HAP-1 (cell line): Measurements from ENCODE around the gene PMPCA.
A peak's percentile ranks its signal among the peaks of the same experiment; 100 is the strongest.

Experiments used
- DNase-seq, 2 experiments: peaks; one replicate each; pipeline ENCODE4 v3.0.0-alpha.2; 2016 to 2020; ENCODE audit warnings: low spot score in 2 of 2
- H3K27me3 ChIP-seq: fragments of 250-450 bp; sonication (Bioruptor Pico); 2 replicates; pipeline ENCODE4 v1.5.1; 2020; ENCODE audit warnings: low read depth, mild to moderate bottlenecking, moderate library complexity
- H3K36me3 ChIP-seq: fragments of 250-450 bp; sonication (Bioruptor Pico); replicated peaks from 2 replicates; pipeline ENCODE4 v1.5.1; 2020; ENCODE audit warnings: mild to moderate bottlenecking
- H3K4me1 ChIP-seq: fragments of 250-450 bp; sonication (Bioruptor Pico); 2 replicates; pipeline ENCODE4 v1.5.1; 2020; ENCODE audit warnings: mild to moderate bottlenecking
- H3K4me3 ChIP-seq: fragments of 250-450 bp; sonication (Bioruptor Pico); 2 replicates; pipeline ENCODE4 v1.5.1; 2020; ENCODE audit warnings: mild to moderate bottlenecking, moderate library complexity
- H3K9me3 ChIP-seq: fragments of 250-450 bp; sonication (Bioruptor Pico); 2 replicates; pipeline ENCODE4 v1.5.1; 2020; ENCODE audit warnings: mild to moderate bottlenecking, moderate library complexity
- in situ Hi-C: fragments of 300-500 bp; cut with MboI; formaldehyde crosslinking; loops from 3 replicates; pipeline ENCODE4 v1.14.3; 2020; ENCODE audit warnings: low sequenced_read_pairs, inconsistent platforms, mixed read lengths

The PMPCA gene

GRCh38 chr9:136410500-136411287, at the start of gene PMPCA, which contains the start of gene ENTR1:
Gene PMPCA, plus strand, starts transcription at chr9:136410658. Its CDS starts 11 bp downstream, at chr9:136410669.
Gene ENTR1, minus strand, starts transcription at chr9:136410614. Its CDS starts 217 bp downstream, at chr9:136410397.
- H3K9me3 ChIP-seq, result no peaks in the 10 kb centered on the region
- DNase-seq, result peak; percentile 67 to 94
- peak within 1 kb of the TSS; percentile 99 for H3K4me3 ChIP-seq
- in situ Hi-C loops, result no loop called here
- H3K27me3 ChIP-seq, result no peaks in the 10 kb centered on the region
- H3K4me1 ChIP-seq, result peaks cover 21% of the 10 kb centered on the region
- peaks cover 73% of the 10 kb centered on the region for H3K36me3 ChIP-seq

GRCh38 chr9:136361047-136361753, 49.3 kb upstream of the PMPCA start:
- Histone ChIP-seq H3K9me3 (no peaks in the 10 kb centered on the region), H3K4me3 (no peak overlapping the region), H3K27me3 (no peaks in the 10 kb centered on the region), H3K4me1 (peaks cover 8% of the 10 kb centered on the region), H3K36me3 (no peaks in the 10 kb centered on the region; the same call in 1 of the 2 replicates)
- no peak for DNase-seq
- in situ Hi-C loops, result no loop called here

- no peaks in the 10 kb centered on the region for H3K27me3 ChIP-seq
- no peak for DNase-seq
- in situ Hi-C loops, result no loop called here
- no peaks in the 10 kb centered on the region for H3K9me3 ChIP-seq
- H3K4me1 ChIP-seq, result peaks cover 8% of the 10 kb centered on the region
- no peaks in the 10 kb centered on the region; the same call in 1 of the 2 replicates for H3K36me3 ChIP-seq
- no peak overlapping the region for H3K4me3 ChIP-seq
These were observed 48.6 kb upstream of the PMPCA start for GRCh38 chr9:136361754-136362449.

- in situ Hi-C loops, result no loop called here
- peaks cover 8% of the 10 kb centered on the region for H3K4me1 ChIP-seq
- H3K4me3 ChIP-seq, result no peak overlapping the region
- no peaks in the 10 kb centered on the region for H3K9me3 ChIP-seq
- DNase-seq, result no peak
- H3K36me3 ChIP-seq, result no peaks in the 10 kb centered on the region; the same call in 1 of the 2 replicates
- H3K27me3 ChIP-seq, result no peaks in the 10 kb centered on the region
These were observed 48.0 kb upstream of the PMPCA start for GRCh38 chr9:136362450-136362784.

GRCh38 chr9:136363106-136363948, 47.1 kb upstream of the PMPCA start, which contains the start of gene DNLZ:
Gene DNLZ, minus strand, starts transcription at chr9:136363744. Its CDS starts 30 bp downstream, at chr9:136363714.
- Histone ChIP-seq H3K27me3 (no peaks in the 10 kb centered on the region), H3K36me3 (no peaks in the 10 kb centered on the region; the same call in 1 of the 2 replicates), H3K4me3 (peak within 1 kb of the TSS; percentile 76), H3K9me3 (no peaks in the 10 kb centered on the region), H3K4me1 (peaks cover 8% of the 10 kb centered on the region)
- DNase-seq, result peak; percentile 91 to 99
- in situ Hi-C loops, result no loop called here

GRCh38 chr9:136363949-136364748, 46.3 kb upstream of the PMPCA start:
- Histone ChIP-seq H3K4me1 (peaks cover 8% of the 10 kb centered on the region), H3K27me3 (no peaks in the 10 kb centered on the region), H3K4me3 (peak overlapping the region; percentile 6; the same call in 1 of the 2 replicates), H3K36me3 (no peaks in the 10 kb centered on the region; the same call in 1 of the 2 replicates), H3K9me3 (no peaks in the 10 kb centered on the region)
- DNase-seq, result no peak
- in situ Hi-C loops, result no loop called here

- Histone ChIP-seq H3K4me1 (peaks cover 8% of the 10 kb centered on the region), H3K4me3 (no peak overlapping the region), H3K27me3 (no peaks in the 10 kb centered on the region), H3K9me3 (no peaks in the 10 kb centered on the region), H3K36me3 (no peaks in the 10 kb centered on the region; the same call in 1 of the 2 replicates)
- DNase-seq, result no peak
- in situ Hi-C loops, result no loop called here
These were observed 45.3 kb upstream of the PMPCA start for GRCh38 chr9:136364942-136365774.

GRCh38 chr9:136365775-136366222, 44.7 kb upstream of the PMPCA start:
- no peaks in the 10 kb centered on the region; the same call in 1 of the 2 replicates for H3K36me3 ChIP-seq
- no peaks in the 10 kb centered on the region for H3K27me3 ChIP-seq
- no peak overlapping the region for H3K4me3 ChIP-seq
- no peaks in the 10 kb centered on the region for H3K9me3 ChIP-seq
- DNase-seq, result no peak
- H3K4me1 ChIP-seq, result peaks cover 8% of the 10 kb centered on the region
- in situ Hi-C loops, result no loop called here

GRCh38 chr9:136366826-136367225, 43.6 kb upstream of the PMPCA start:
- in situ Hi-C loops, result no loop called here
- H3K9me3 ChIP-seq, result no peaks in the 10 kb centered on the region
- no peak overlapping the region for H3K4me3 ChIP-seq
- H3K4me1 ChIP-seq, result peaks cover 8% of the 10 kb centered on the region
- no peaks in the 10 kb centered on the region; the same call in 1 of the 2 replicates for H3K36me3 ChIP-seq
- DNase-seq, result no peak
- no peaks in the 10 kb centered on the region for H3K27me3 ChIP-seq

- no peaks in the 10 kb centered on the region for H3K9me3 ChIP-seq
- no peaks in the 10 kb centered on the region for H3K27me3 ChIP-seq
- no peaks in the 10 kb centered on the region; the same call in 1 of the 2 replicates for H3K36me3 ChIP-seq
- no peak for DNase-seq
- H3K4me1 ChIP-seq, result peaks cover 8% of the 10 kb centered on the region
- in situ Hi-C loops, result no loop called here
- no peak overlapping the region for H3K4me3 ChIP-seq
These were observed 42.9 kb upstream of the PMPCA start for GRCh38 chr9:136367296-136368145.

GRCh38 chr9:136368190-136368589, 42.3 kb upstream of the PMPCA start:
- no peak overlapping the region for H3K4me3 ChIP-seq
- no peaks in the 10 kb centered on the region; the same call in 1 of the 2 replicates for H3K36me3 ChIP-seq
- H3K4me1 ChIP-seq, result peaks cover 5% of the 10 kb centered on the region
- H3K9me3 ChIP-seq, result no peaks in the 10 kb centered on the region
- in situ Hi-C loops, result no loop called here
- H3K27me3 ChIP-seq, result no peaks in the 10 kb centered on the region
- no peak for DNase-seq
